IPS DF 6.9 (cell line): ENCODE data around the gene TSEN2.

Source experiments
- DNase-seq: peaks from one replicate; pipeline ENCODE4 v3.0.0-alpha.2; 2013; ENCODE audit warnings: low read depth, low spot score
- H3K27ac ChIP-seq: one replicate; pipeline ENCODE4 v1.5.1; 2013; ENCODE audit warnings: low read length, control low read depth
- H3K27me3 ChIP-seq: 2 replicates; pipeline ENCODE4 v1.6.1; 2013; ENCODE audit warnings: mild to moderate bottlenecking, low read length; ENCODE audit not compliant: control insufficient read depth, insufficient read depth
- H3K36me3 ChIP-seq: 2 replicates; pipeline ENCODE4 v1.6.1; 2013; ENCODE audit warnings: low read length; ENCODE audit not compliant: control insufficient read depth, insufficient read depth
- H3K4me1 ChIP-seq: 2 replicates; pipeline ENCODE4 v1.6.1; 2013; ENCODE audit warnings: low read length; ENCODE audit not compliant: control insufficient read depth, insufficient read depth
- H3K4me3 ChIP-seq: 2 replicates; pipeline ENCODE4 v1.5.1; 2013; ENCODE audit warnings: mild to moderate bottlenecking, low read length
- H3K9me3 ChIP-seq: 2 replicates; pipeline ENCODE4 v1.6.1; 2013; ENCODE audit warnings: low read length, inconsistent platforms; ENCODE audit not compliant: control insufficient read depth, insufficient read depth
- WGBS: extraction: QIAGEN DNeasy Blood & Tissue Kit; methylation state at CpG from one replicate; pipeline ENCODE4 v1.1.7; 2013; ENCODE audit warnings: mixed read lengths, missing lambda C conversion rate; ENCODE audit not compliant: insufficient read length, insufficient coverage; 5-methylcytosine and 5-hydroxymethylcytosine counted together

TSEN2 gene

DNA sequence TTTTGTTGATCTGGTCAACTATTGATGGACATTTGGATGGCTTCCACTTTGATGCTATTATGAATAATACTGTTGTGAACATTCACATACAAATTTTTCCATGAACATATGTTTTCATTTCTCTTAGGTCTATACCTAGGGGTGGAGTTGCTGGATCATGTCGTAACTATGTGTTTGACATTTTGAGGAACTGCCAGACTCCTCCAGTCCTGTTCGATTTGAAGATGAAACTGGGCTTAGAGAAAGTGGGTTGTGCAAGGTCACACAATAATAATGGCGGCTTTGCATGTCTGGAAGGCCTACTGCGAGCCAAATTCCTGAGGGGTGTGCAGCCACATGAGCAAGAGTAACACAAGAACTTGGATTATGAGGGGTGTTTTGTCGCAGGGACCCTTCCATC lies 2.6 kb downstream of the TSEN2 start:
- Histone ChIP-seq H3K4me1 (no peaks in the 10 kb centered on the region), H3K9me3 (no peaks in the 10 kb centered on the region), H3K27me3 (no peaks in the 10 kb centered on the region), H3K4me3 (no peak overlapping the region), H3K36me3 (peaks cover 2% of the 10 kb centered on the region; the same call in 1 of the 2 replicates), H3K27ac (no peak overlapping the region)
- no peak for DNase-seq
- no CpG with 5 or more reads among the region's 5 CpGs for WGBS

DNA sequence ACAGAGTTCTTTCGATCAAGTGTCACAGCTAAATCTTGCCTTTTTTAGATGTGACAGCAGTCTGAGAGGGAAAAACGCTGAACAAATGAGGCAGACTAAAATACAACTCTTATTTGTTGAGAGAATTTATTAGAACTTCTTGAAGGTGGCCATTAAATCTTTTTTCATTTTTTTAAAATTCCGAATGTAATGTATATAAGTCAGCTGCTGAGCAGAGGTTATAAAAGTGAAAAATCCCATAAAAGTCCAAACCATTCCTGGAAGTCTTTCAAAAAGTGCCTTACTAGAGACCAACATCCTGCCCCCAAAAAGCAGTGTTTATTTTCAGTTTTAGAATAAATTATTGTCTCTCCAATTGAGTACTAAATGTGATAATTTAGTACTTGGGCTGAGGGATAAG lies 3.1 kb downstream of the TSEN2 start:
- no CpG with 5 or more reads among the region's 3 CpGs for WGBS
- Histone ChIP-seq H3K27me3 (no peaks in the 10 kb centered on the region), H3K27ac (no peak overlapping the region)

DNA sequence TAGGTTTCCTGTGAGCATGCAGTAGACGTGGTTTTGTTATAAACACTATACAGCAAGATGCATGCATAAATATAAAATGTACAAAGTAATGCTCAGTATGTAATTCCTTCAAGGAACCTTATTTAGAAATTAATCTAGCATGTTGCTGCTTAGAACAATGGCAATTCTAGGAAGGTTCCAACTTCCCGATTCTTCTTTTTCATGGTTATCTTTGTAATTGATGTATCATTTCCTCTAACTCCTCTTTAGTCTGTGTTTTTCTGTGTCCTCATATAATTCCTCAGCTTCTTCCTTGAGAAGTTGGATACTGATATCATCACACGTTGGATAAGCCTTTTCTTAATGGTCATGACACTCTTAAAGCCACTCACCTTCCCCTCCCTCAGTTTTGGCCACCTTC lies 3.5 kb downstream of the TSEN2 start:
- Histone ChIP-seq H3K4me3 (no peak overlapping the region), H3K27me3 (no peaks in the 10 kb centered on the region), H3K27ac (no peak overlapping the region), H3K36me3 (peaks cover 2% of the 10 kb centered on the region; the same call in 1 of the 2 replicates), H3K4me1 (no peaks in the 10 kb centered on the region), H3K9me3 (no peaks in the 10 kb centered on the region)
- WGBS, result no CpG with 5 or more reads among the region's 3 CpGs
- no peak for DNase-seq

More for the DNA sequence above, 3.1 kb downstream of the TSEN2 start:
- peaks cover 2% of the 10 kb centered on the region; the same call in 1 of the 2 replicates for H3K36me3 ChIP-seq
- no peaks in the 10 kb centered on the region for H3K9me3 ChIP-seq
- H3K4me1 ChIP-seq, result no peaks in the 10 kb centered on the region
- H3K4me3 ChIP-seq, result no peak overlapping the region
- no peak for DNase-seq

DNA sequence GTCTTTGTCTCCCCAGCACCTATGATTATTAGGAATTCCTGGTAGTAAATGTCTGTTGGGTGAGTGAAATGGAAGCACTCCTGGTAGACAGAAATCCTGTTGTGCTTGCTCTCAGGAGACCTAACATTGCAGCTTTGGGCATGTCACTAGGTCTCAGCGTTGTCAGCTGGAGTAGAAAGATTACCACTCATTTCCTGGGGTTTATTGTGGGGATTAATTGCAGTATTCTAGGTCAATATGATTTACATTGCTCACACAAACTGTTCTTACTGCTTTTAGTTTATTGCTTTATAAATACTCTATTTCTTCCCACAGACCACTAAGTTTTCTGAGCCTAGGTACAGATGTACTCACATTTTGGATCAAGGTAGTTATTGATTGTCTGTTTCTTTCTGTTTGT lies 5.1 kb downstream of the TSEN2 start:
- DNase-seq, result no peak
- Histone ChIP-seq H3K4me3 (no peak overlapping the region), H3K4me1 (no peaks in the 10 kb centered on the region), H3K27ac (no peak overlapping the region), H3K27me3 (no peaks in the 10 kb centered on the region), H3K9me3 (no peaks in the 10 kb centered on the region), H3K36me3 (peaks cover 2% of the 10 kb centered on the region; the same call in 1 of the 2 replicates)
- no CpG with 5 or more reads among the region's 1 CpG for WGBS

DNA sequence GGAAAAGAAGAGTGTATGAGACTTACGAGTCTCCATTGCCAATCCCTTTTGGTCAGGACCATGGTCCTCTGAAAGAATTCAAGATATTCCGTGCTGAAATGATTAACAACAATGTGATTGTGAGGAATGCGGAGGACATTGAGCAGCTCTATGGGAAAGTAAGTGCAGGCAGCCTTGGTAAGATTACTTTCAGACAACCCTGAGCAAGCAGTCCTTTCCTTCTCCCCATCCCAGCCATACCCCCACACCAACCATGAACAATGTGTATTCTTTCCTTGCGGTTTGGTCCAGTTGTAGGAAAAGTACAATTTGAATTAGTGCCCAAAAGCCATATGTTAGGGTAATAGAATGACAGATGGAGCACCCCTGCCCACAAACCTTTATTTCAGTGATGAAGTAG lies 5.6 kb downstream of the TSEN2 start:
- Histone ChIP-seq H3K9me3 (no peaks in the 10 kb centered on the region), H3K4me1 (no peaks in the 10 kb centered on the region), H3K36me3 (peaks cover 2% of the 10 kb centered on the region; the same call in 1 of the 2 replicates), H3K4me3 (no peak overlapping the region), H3K27me3 (no peaks in the 10 kb centered on the region), H3K27ac (no peak overlapping the region)
- WGBS, result no CpG with 5 or more reads among the region's 4 CpGs
- no peak for DNase-seq

DNA sequence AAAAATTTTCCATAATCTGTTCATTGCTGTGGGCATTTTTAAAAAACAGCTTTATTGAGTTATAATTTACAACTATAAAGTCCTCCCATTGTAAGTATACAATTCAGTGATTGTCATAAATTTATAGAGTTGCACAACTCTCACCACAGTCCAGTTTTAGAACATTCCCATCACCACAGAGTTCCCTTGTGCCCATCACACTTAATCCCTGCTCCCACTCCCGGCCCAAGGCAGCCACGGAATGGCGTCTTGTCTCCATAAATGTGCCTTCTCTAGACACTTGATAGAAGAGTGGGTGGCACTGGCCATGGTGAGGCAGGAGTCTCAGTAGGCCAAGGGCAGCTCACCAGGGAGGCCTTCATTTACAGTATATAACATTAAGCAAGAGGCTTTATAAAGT lies 6.3 kb downstream of the TSEN2 start:
- H3K4me3 ChIP-seq, result no peak overlapping the region
- H3K4me1 ChIP-seq, result no peaks in the 10 kb centered on the region
- no CpG with 5 or more reads among the region's 3 CpGs for WGBS
- no peaks in the 10 kb centered on the region for H3K9me3 ChIP-seq
- H3K36me3 ChIP-seq, result peaks cover 2% of the 10 kb centered on the region; the same call in 1 of the 2 replicates
- H3K27ac ChIP-seq, result no peak overlapping the region
- no peaks in the 10 kb centered on the region for H3K27me3 ChIP-seq
- no peak for DNase-seq

DNA sequence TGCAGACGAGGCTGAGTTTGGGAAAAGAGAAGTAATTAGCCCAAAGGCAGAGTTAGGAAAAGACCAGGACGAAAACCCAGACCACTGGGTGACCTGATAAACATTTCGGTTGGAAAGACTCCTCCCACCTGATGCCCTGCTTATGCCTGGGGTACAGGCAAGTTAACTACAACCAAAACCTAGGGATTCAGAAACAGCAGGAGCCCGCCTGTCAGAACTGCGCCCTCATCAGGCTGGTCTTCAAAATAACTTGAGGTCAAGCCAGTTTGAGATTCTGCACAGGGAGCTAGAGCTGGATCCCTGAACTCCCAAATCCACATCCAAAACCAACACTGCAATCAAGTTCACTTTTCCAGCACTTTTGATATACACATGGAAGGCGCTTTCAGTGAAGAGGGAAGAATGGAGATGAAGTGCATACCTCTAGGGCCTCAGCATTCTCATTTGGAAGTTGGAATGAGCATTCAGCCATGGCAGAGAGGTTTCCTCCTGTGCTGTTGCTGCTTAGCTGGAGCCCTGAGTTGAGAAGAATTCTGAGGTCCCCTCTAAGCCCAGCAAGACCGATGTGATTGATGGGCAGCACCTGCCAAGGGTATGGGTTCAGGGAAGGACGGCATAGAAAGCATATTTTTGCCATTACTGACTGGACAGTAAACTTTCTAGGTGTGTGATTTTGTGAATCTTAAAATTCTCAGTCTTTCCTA lies 11.6 kb downstream of the TSEN2 start:
- no peak for DNase-seq
- no CpG with 5 or more reads among the region's 8 CpGs for WGBS
- Histone ChIP-seq H3K36me3 (peaks cover 29% of the 10 kb centered on the region), H3K4me3 (no peak overlapping the region), H3K4me1 (no peaks in the 10 kb centered on the region), H3K27ac (no peak overlapping the region), H3K27me3 (no peaks in the 10 kb centered on the region), H3K9me3 (no peaks in the 10 kb centered on the region)

DNA sequence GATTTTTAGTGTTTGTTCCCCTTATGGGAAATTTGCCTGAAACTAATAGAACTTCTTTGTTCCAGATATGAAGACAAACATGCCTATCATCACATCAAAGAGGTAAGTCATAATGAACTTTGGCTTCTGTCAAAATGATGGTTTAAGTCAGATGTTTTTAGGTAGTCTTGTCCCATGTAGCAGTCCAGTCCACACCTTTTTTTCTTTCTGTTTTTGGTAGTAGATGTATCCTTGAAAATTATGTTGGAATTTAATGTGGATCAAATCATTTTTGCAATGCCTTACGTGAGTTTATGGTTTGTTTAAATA lies 12.1 kb downstream of the TSEN2 start:
- no peak for DNase-seq
- no CpG with 5 or more reads among the region's 1 CpG for WGBS
- no peaks in the 10 kb centered on the region for H3K4me1 ChIP-seq
- no peaks in the 10 kb centered on the region for H3K27me3 ChIP-seq
- peaks cover 29% of the 10 kb centered on the region for H3K36me3 ChIP-seq
- H3K9me3 ChIP-seq, result no peaks in the 10 kb centered on the region
- H3K4me3 ChIP-seq, result no peak overlapping the region
- no peak overlapping the region for H3K27ac ChIP-seq

DNA sequence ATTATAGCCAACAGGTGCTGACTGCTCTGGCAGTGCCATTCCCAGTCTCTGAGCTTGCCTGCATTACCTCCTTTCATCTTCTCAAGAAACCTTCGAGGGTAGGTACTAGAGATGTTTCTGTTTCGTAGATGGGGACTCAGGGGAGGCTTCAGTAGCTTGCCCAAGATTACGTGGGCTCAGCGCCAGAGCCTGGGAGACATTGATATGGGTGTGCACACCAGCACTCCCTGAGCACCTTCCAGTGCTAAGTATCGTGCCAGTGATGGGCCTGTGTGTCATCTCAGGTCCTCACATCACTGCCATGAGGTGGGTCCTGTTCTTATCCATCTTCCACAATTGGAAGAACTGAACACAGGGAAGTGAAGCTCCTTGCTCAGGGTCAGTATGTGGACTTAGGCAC lies 15.2 kb downstream of the TSEN2 start:
- Histone ChIP-seq H3K4me1 (no peaks in the 10 kb centered on the region), H3K9me3 (no peaks in the 10 kb centered on the region), H3K36me3 (peaks cover 34% of the 10 kb centered on the region), H3K27ac (no peak overlapping the region), H3K4me3 (no peak overlapping the region), H3K27me3 (no peaks in the 10 kb centered on the region)
- no peak for DNase-seq
- WGBS, result no CpG with 5 or more reads among the region's 5 CpGs

DNA sequence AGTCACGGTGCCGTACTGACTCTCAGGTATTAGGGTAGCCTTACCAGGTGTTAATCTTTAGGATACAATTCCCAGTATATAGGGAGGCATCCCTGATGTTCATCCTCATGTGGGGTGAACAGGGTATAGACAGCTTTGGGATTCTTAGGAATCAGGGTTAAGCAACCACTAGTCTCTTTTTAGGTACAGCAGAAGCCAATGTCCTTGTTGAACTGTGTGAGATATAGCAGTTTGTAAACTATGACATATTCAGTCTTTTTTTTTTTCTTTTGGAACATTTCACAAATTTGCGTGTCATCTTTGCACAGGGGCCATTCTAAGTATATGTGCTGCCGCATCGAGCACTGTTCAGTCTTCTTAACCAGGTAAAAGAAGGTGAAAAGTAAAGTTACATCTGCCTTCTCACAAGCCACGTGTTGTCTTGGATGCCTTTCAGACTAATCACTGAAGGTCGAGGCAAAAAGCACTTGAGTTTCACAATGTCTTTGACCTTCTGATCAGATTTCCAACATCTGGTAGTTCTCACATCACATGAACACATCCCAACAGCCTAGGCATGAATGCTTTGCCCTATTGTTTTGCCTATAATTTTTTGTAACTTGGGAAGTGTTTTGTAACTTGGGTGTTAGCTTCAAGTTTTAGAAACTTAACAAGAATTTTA lies 17.2 kb downstream of the TSEN2 start:
- DNase-seq, result no peak
- Histone ChIP-seq H3K4me3 (no peak overlapping the region), H3K27ac (no peak overlapping the region), H3K4me1 (no peaks in the 10 kb centered on the region), H3K9me3 (no peaks in the 10 kb centered on the region), H3K27me3 (no peaks in the 10 kb centered on the region), H3K36me3 (peaks cover 31% of the 10 kb centered on the region)
- WGBS, result no CpG with 5 or more reads among the region's 7 CpGs
